GM12865 (cell line): ENCODE results near the gene IFNA17.
"Not testable (repeated sequence)": the region's sequence is repeated elsewhere in the genome, so short reads cannot be mapped to it uniquely, and the experiment has no call there.

Experiments
- DNase-seq: peaks from one replicate; pipeline ENCODE4 v3.0.0; 2010; ENCODE audit warnings: low read depth
- H3K4me3 ChIP-seq: 2 replicates; pipeline ENCODE4 v1.5.1; 2011; ENCODE audit warnings: mild to moderate bottlenecking, low read depth, low read length, control low read depth
- CTCF ChIP-seq: IDR thresholded peaks from 2 replicates; pipeline ENCODE4 v1.5.1; 2011; ENCODE audit warnings: low read length, control low read depth, low read depth, inconsistent platforms; ENCODE audit not compliant: insufficient read depth; ENCODE audit errors: missing control alignments

IFNA17 gene

DNA sequence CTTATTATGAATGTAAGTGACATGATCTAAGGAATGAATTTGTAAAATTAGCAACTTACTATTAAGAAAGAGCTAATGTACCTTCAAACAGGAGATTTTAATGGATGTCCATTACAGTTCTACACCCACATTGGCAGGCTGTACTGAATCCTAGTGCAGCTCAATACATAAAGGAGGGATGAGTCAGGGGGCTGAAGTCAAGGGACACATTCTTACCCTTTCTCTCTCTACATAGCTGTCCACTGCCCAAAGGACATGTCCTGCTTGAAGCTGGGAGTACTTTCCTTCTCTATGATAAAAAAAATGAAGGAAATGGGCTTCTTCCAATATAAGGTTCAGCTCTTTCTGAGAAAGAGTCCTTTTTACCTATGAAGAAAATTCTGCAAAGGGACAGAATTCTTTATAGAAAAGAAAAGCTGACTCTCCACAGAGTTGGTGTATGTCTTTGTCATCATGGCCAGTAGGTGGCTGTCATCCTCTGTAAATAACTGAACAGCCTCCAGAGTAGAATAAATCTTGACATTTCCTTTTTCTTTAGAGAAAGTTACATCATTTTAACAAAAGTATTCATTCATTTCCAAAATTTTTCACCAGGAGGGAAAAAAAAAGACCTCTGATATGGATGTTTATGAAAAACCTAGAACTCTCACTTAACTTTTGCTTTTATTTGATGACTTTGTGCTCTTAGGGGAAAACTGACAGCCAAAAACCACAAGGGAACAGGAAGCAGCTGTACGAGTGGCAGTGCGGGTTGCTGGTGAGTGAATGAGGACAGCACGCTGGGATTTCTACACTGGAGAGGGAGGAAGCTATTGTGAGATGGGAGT is 24.9 kb upstream of the IFNA17 start:
- TF ChIP-seq CTCF = peak; percentile 57
- peak; percentile 40 for DNase-seq

GRCh38 chr9:21251638-21252037 is 23.6 kb upstream of the IFNA17 start:
- H3K4me3 ChIP-seq = no peak overlapping the region
- DNase-seq = no peak
- TF ChIP-seq CTCF = no peak

More for the DNA sequence above, 24.9 kb upstream of the IFNA17 start:
- H3K4me3 ChIP-seq = no peak overlapping the region

DNA sequence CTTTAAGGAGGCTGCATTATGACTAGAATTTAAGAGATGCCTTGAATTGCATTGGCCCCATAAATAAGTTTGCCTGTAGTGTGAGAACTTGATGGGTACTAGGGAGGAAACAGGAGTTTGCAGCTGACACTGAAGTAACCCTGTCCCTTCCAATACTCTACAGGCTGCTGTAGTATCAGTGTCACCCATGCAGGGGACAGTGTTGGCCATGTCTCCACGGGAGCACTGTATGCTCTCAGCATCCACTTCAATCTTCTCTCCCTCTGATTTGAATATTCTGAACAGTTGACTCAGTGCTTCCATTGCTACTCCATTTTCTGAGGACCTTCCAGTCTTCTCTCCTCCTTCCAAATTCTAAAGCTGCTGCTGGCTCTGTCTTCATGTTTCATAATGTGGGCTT is 23.2 kb upstream of the IFNA17 start:
- no peak overlapping the region for H3K4me3 ChIP-seq
- DNase-seq = no peak
- no peak for TF ChIP-seq CTCF

- H3K4me3 ChIP-seq = no peak overlapping the region
- DNase-seq = no peak
- TF ChIP-seq CTCF = no peak
These were observed 16.8 kb upstream of the IFNA17 start for GRCh38 chr9:21244836-21245235.

- TF ChIP-seq CTCF = no peak
- no peak within 1 kb of the TSS for H3K4me3 ChIP-seq
- no peak for DNase-seq
These were observed 11.9 kb upstream of the IFNA17 start, which contains the start of gene IFNA14 for GRCh38 chr9:21239911-21240310. Gene IFNA14 (minus strand): TSS chr9:21240005. CDS start chr9:21239935, 70 bp downstream.

DNA sequence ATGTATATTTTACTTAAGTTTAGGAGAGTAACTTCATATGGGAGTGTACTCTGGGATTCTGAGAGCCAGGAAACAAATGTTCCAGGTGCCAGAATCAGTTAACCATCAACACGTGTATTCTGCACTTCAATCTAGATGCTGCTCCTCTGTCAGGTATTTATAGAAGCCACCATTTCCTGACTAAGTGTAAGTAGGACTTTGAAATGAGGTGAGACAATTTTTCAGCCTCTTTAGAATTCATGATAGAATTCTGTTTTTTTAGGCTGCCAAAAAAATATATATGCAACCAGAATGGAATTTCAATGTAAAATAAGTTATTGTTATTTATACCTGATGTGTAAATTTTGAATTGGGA is 8.3 kb upstream of the IFNA17 start:
- not testable (repeated sequence) for DNase-seq, H3K4me3 ChIP-seq

DNA sequence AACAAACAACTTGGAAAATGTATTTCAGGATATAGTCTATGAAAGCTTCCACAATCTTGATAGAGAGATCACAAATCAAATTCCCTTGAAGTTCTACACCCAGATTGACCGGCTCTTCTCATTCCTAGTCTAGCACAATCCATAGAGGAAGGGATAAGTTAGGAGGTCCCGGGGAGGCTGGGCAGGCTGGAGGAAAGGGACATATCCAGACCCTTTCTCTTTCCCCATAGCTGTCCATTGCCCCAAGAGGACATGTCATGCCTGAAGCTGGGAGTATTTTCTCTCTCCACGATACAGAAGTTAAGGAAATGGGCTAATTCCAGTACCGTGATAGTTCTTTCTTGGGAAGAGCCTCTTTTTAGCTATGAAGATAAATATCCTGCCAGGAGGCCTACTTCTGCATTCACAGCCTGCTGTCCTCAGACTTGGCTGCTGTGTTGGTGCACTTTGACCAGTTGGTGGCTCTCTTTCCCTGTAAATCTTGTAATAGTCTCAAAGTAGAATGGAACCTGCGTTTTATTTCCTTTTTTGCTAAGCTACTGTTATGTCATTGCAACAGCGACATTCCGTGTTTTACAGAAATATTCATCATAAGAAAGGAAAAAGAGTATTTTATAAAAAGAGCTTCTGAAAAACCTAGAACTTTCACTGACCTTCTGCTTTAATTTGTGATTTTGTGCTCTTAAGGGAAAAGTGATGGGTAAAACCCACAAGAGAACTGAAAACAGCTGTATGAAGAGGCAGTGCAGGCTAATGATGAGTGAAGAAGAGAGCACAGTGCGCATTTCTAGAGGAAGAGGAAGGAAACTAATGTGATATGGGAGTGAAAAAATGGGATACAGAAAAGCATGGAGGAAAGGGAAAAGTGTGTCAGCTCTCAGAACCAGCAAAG is 7.7 kb upstream of the IFNA17 start:
- not testable (repeated sequence) for H3K4me3 ChIP-seq
- peak; percentile 69 for DNase-seq
- peak; percentile 57 for TF ChIP-seq CTCF
